ENCODE data around the gene AAGAB.

AAGAB gene

GRCh38 chr15:67240235-67241131, 14.0 kb downstream of the AAGAB start:
- H3K4me3 Mint-ChIP-seq = peak overlapping the region; percentile 32
- no peaks in the 10 kb centered on the region for H3K9me3 Mint-ChIP-seq
- H3K4me1 Mint-ChIP-seq = peaks cover 51% of the 10 kb centered on the region
- ATAC-seq = no peak
- DNase-seq = no peak
- peaks cover 29% of the 10 kb centered on the region for H3K36me3 Mint-ChIP-seq (ENCODE audit: low read depth)
- H3K27me3 Mint-ChIP-seq = no peaks in the 10 kb centered on the region
- peak overlapping the region; percentile 64 for H3K27ac Mint-ChIP-seq

DNA sequence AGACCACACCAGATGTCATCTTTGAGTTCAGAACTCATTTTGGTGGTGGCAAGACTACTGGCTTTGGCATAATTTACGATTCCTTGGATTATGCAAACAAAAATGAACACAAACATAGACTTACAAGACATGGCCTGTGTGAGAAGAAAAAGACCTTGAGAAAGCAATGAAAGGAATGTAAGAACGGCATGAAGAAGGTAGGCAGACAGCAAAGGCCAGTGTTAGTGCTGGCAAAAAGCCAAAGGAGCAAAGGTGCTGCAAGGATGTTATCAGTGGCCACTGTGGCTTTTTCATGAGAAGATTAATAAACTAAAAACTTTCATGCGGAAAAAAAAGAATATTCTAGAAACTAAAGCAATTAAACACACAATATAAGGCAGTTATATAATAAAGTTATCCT, 21.9 kb downstream of the AAGAB start:
- Mint-ChIP-seq H3K36me3 (ENCODE audit: low read depth) (peaks cover 60% of the 10 kb centered on the region), H3K9me3 (no peaks in the 10 kb centered on the region), H3K27ac (no peak overlapping the region), H3K4me1 (peaks cover 9% of the 10 kb centered on the region), H3K27me3 (no peaks in the 10 kb centered on the region), H3K4me3 (no peak overlapping the region)
- ATAC-seq = no peak
- no peak for DNase-seq

GRCh38 chr15:67230504-67230903, 24.0 kb downstream of the AAGAB start:
- H3K4me3 Mint-ChIP-seq = no peak overlapping the region
- no peak overlapping the region for H3K27ac Mint-ChIP-seq
- ATAC-seq (no peak), DNase-seq (no peak)
- H3K36me3 Mint-ChIP-seq (ENCODE audit: low read depth) = peaks cover 64% of the 10 kb centered on the region
- no peaks in the 10 kb centered on the region for H3K9me3 Mint-ChIP-seq
- no peaks in the 10 kb centered on the region for H3K27me3 Mint-ChIP-seq
- peaks cover 9% of the 10 kb centered on the region for H3K4me1 Mint-ChIP-seq

GRCh38 chr15:67228286-67228685, 26.2 kb downstream of the AAGAB start:
- Mint-ChIP-seq H3K27me3 (no peaks in the 10 kb centered on the region), H3K36me3 (ENCODE audit: low read depth) (peaks cover 52% of the 10 kb centered on the region), H3K27ac (no peak overlapping the region), H3K9me3 (no peaks in the 10 kb centered on the region), H3K4me1 (peaks cover 9% of the 10 kb centered on the region), H3K4me3 (no peak overlapping the region)
- ATAC-seq (no peak), DNase-seq (no peak)

GRCh38 chr15:67227846-67228245, 26.6 kb downstream of the AAGAB start:
- peaks cover 48% of the 10 kb centered on the region for H3K36me3 Mint-ChIP-seq (ENCODE audit: low read depth)
- no peak overlapping the region for H3K27ac Mint-ChIP-seq

GRCh38 chr15:67227431-67227830, 27.0 kb downstream of the AAGAB start:
- H3K27ac Mint-ChIP-seq = no peak overlapping the region
- no peaks in the 10 kb centered on the region for H3K9me3 Mint-ChIP-seq
- H3K36me3 Mint-ChIP-seq (ENCODE audit: low read depth) = peaks cover 43% of the 10 kb centered on the region
- H3K4me3 Mint-ChIP-seq = no peak overlapping the region
- DNase-seq (no peak), ATAC-seq (no peak)
- H3K4me1 Mint-ChIP-seq = peaks cover 9% of the 10 kb centered on the region
- no peaks in the 10 kb centered on the region for H3K27me3 Mint-ChIP-seq

More at GRCh38 chr15:67227846-67228245, 26.6 kb downstream of the AAGAB start:
- H3K27me3 Mint-ChIP-seq = no peaks in the 10 kb centered on the region
- ATAC-seq (no peak), DNase-seq (no peak)
- peaks cover 9% of the 10 kb centered on the region for H3K4me1 Mint-ChIP-seq
- H3K4me3 Mint-ChIP-seq = no peak overlapping the region
- H3K9me3 Mint-ChIP-seq = no peaks in the 10 kb centered on the region

GRCh38 chr15:67225336-67225735, 29.1 kb downstream of the AAGAB start:
- no peaks in the 10 kb centered on the region for H3K9me3 Mint-ChIP-seq
- no peak for ATAC-seq
- DNase-seq = no peak
- H3K27me3 Mint-ChIP-seq = no peaks in the 10 kb centered on the region
- H3K4me1 Mint-ChIP-seq = peaks cover 9% of the 10 kb centered on the region
- H3K4me3 Mint-ChIP-seq = no peak overlapping the region
- peaks cover 33% of the 10 kb centered on the region for H3K36me3 Mint-ChIP-seq (ENCODE audit: low read depth)
- no peak overlapping the region for H3K27ac Mint-ChIP-seq

DNA sequence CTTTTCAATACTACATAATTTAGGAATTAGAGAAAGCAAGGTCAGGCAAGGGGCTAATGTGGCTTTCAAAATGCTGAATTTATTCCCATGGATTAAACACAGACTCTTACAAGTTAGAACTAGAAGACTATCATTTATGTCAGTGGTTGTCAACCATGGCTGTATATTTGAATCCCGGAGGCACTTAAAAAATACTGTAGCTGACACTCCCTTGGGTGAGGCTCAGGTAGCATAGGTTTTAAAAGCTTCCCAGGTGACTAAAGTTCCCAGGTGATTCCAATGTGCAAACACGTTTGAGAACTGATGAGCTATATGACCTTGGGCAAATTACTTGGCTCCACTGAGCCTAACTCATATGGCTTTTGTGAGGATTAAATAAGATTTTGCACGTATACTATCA, 29.6 kb downstream of the AAGAB start:
- Mint-ChIP-seq H3K9me3 (no peaks in the 10 kb centered on the region), H3K36me3 (ENCODE audit: low read depth) (peaks cover 33% of the 10 kb centered on the region), H3K4me3 (no peak overlapping the region), H3K4me1 (peaks cover 9% of the 10 kb centered on the region), H3K27ac (no peak overlapping the region), H3K27me3 (no peaks in the 10 kb centered on the region)
- no peak for ATAC-seq
- DNase-seq = no peak

DNA sequence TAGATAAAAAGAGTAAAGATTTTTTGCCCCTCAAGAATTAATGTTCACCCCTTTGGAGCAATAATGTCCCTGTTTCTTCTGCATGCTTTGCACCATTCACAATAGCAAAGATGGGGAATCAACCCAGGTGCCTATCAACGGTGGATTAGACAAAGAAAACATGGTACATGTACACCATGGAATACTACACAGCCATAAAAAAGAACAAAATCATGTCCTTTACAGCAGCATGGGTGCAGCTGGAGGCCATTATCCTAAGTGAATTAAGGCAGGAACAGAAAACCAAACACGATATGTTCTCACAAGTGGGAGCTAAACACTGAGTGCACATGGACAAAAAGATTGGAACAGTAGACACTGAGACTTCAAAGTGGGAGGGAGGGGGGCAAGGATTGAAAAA, 35.2 kb downstream of the AAGAB start:
- no peak for DNase-seq
- no peak overlapping the region for H3K27ac Mint-ChIP-seq
- ATAC-seq = no peak
- peaks cover 8% of the 10 kb centered on the region for H3K4me1 Mint-ChIP-seq
- no peaks in the 10 kb centered on the region for H3K9me3 Mint-ChIP-seq
- H3K27me3 Mint-ChIP-seq = no peaks in the 10 kb centered on the region
- H3K36me3 Mint-ChIP-seq (ENCODE audit: low read depth) = peaks cover 28% of the 10 kb centered on the region
- no peak overlapping the region for H3K4me3 Mint-ChIP-seq

DNA sequence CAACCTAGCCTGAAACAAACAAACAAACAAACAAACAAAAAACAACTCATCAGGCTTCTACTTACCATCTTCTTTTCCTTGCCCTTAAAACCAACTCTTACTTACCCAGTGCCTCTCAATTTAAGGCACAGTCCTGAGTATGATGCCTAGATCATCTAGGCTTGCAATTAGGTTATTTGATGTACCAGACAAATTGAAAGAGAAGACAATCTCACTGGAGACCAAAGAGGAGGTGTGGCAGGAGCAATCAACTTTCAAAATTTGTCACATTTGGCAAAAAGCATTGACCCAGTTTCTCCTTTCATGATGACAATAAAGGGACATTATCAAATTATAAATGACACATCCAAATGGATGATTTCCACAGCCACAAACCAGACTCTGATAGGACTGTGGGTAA, 36.0 kb downstream of the AAGAB start:
- Mint-ChIP-seq H3K27ac (no peak overlapping the region), H3K27me3 (no peaks in the 10 kb centered on the region), H3K4me1 (peaks cover 8% of the 10 kb centered on the region), H3K4me3 (no peak overlapping the region), H3K36me3 (ENCODE audit: low read depth) (peaks cover 28% of the 10 kb centered on the region), H3K9me3 (no peaks in the 10 kb centered on the region)
- DNase-seq (no peak), ATAC-seq (no peak)

DNA sequence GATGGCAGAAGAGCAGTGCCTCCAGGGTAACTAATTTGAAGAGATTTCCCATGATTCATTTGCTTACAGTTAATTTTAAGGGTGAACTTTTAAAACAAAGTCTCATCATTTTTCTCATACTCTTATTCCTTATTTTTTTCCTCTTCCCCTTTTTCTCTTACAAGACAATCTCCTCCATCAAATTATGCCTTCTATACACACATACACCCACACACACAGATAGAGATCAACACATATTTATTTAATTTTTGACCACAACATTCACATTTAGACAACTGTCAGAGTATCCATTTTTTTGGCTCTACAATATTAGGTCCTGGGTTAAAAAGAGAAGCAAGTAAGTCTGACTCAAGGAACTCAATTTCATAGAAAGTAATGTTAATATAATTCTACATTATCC, 37.6 kb downstream of the AAGAB start:
- DNase-seq (no peak), ATAC-seq (no peak)
- no peaks in the 10 kb centered on the region for H3K27me3 Mint-ChIP-seq
- no peak overlapping the region for H3K27ac Mint-ChIP-seq
- H3K36me3 Mint-ChIP-seq (ENCODE audit: low read depth) = peaks cover 28% of the 10 kb centered on the region
- H3K9me3 Mint-ChIP-seq = no peaks in the 10 kb centered on the region
- peaks cover 8% of the 10 kb centered on the region for H3K4me1 Mint-ChIP-seq
- H3K4me3 Mint-ChIP-seq = no peak overlapping the region

DNA sequence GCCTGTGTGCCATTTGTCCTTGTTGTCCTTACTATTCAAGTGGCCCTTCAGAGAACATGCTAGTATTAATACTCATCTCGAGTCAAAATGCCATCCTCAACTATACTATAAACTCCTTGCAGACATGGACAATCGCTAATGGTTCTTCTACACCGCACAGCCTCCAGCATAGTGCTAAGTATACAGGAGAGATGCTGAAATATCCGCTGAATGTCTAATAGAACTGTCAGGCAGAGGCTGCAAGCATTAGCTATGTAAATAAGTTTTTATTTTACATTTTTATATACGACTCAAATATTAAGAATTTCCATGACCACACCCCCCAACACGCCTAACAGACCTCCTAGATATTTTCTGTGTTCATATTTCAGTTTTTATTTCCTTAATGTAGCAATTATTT, 39.4 kb downstream of the AAGAB start:
- no peak for DNase-seq
- ATAC-seq = no peak
- peaks cover 22% of the 10 kb centered on the region for H3K36me3 Mint-ChIP-seq (ENCODE audit: low read depth)
- no peak overlapping the region for H3K27ac Mint-ChIP-seq
- H3K9me3 Mint-ChIP-seq = no peaks in the 10 kb centered on the region
- H3K27me3 Mint-ChIP-seq = no peaks in the 10 kb centered on the region
- peaks cover 8% of the 10 kb centered on the region for H3K4me1 Mint-ChIP-seq
- H3K4me3 Mint-ChIP-seq = no peak overlapping the region

DNA sequence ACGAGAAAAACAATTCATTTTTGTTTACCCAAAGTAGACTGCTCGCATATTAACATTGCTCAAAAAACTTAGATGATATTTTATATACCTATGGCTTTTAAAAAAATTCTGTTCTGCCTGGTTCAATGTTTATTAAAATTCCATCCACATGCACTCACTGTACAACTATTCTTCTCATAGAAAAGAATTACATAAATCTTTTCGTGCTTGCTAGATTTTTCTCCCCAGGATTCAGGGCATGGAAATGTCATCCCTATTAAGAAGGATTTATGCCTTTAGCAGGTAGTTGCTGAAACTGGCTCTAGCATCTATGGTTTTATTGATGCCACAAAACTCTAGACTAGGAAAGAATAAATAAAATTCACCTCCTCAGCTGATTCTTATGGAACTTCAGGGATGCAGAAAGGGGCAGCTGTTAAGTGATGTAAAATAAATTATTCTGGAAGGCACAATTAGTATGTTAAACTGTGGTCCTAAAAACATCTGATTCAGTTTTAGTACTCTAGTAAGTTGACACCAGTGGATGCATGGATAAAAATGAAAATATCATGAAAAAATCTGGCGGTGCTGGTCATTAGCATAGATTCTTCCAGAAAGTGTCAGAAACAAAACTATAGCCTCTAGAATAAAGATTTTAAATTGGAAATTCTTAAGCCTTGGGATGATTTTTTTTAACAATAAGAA, 41.6 kb downstream of the AAGAB start:
- no peak overlapping the region for H3K27ac Mint-ChIP-seq
- peaks cover 18% of the 10 kb centered on the region for H3K36me3 Mint-ChIP-seq (ENCODE audit: low read depth)
- no peak overlapping the region for H3K4me3 Mint-ChIP-seq

DNA sequence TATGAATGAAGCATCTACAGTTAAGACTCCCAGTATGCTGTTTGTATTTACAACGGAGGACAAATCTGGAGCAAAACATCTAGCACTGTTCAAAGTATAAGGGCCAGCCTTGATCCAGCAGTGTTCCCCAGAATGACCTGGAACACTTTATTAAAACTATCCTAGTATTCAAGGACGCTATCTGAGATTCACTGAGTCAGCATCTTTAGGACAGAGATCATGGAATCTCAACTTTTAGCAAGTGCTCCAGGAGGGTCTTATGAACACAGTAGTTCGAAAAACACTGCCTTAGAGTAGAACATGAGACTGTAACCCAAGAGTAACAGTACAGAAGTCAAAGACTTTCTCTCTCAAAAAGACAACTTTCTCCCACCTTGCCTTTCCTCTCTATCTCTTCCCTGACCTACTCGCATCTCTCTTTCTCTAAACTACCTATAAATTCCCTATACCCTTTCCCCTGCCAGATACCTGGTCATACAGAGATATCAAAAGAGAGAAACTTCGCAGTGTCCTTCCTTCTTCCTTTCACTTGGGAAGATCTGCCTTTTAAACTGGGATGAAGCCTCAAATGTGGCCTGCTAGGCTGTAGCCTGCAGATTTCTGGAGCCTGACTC, 43.8 kb downstream of the AAGAB start:
- DNase-seq (no peak), ATAC-seq (no peak)
- Mint-ChIP-seq H3K4me3 (no peak overlapping the region), H3K27ac (no peak overlapping the region), H3K36me3 (ENCODE audit: low read depth) (peaks cover 19% of the 10 kb centered on the region), H3K4me1 (no peaks in the 10 kb centered on the region), H3K27me3 (no peaks in the 10 kb centered on the region), H3K9me3 (no peaks in the 10 kb centered on the region)

More for the DNA sequence above, 41.6 kb downstream of the AAGAB start:
- ATAC-seq (no peak), DNase-seq (no peak)
- Mint-ChIP-seq H3K27me3 (no peaks in the 10 kb centered on the region), H3K9me3 (no peaks in the 10 kb centered on the region), H3K4me1 (no peaks in the 10 kb centered on the region)

DNA sequence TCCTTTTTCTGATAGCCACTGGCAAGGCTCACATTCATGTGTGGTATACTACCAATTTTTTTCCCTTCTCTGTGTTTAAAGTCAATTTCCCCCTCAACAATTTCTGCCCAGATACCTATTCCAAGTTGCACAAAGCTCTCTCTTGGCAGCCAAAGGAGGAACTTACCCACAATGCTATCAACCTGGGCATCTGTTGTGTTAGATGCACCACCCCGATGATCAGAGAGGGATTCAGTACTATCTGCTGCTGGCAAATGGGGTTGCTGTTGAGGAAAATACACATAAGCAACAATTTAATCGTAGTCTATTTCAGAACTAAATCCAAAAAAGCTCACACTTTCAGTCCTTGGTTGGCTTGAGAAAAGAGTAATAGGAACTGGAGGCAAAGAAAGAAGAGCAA, 46.1 kb downstream of the AAGAB start:
- Mint-ChIP-seq H3K4me3 (no peak overlapping the region), H3K9me3 (no peaks in the 10 kb centered on the region), H3K4me1 (no peaks in the 10 kb centered on the region), H3K27ac (no peak overlapping the region), H3K27me3 (no peaks in the 10 kb centered on the region), H3K36me3 (ENCODE audit: low read depth) (peaks cover 35% of the 10 kb centered on the region)
- no peak for ATAC-seq
- no peak for DNase-seq
